Activated CD4-positive, alpha-beta memory T cell treated with anti-CD3 and anti-CD28 coated beads, Interleukin-2, amount 10 ng/mL, durations not matched to agents 7 days and 5 days (primary cell): ENCODE results near the gene IGFL4. TPM values are rescaled to one million over a fixed set of nuclear protein-coding genes. Genes with fewer than 3 reads are reported as not detected.
"Not testable (repeated sequence)": the region's sequence is repeated elsewhere in the genome, so short reads cannot be mapped to it uniquely, and the experiment has no call there.

Experiments
- CTCF ChIA-PET: fragments of 350-600 bp; sonication (Branson Sonifier 250); formaldehyde crosslinking; loops from one replicate; lab custom pipeline; 2021; ENCODE audit warnings: antibody characterized with exemption, inconsistent platforms; lab: Charles Lee
- POLR2A ChIA-PET: fragments of 350-600 bp; sonication (Branson Sonifier 250); formaldehyde crosslinking; loops from one replicate; lab custom pipeline; 2021; ENCODE audit warnings: antibody characterized with exemption; lab: Charles Lee
- DNase-seq: peaks from one replicate; pipeline ENCODE4 v3.0.0-alpha.2; 2020
- H3K27ac Mint-ChIP-seq: one replicate; pipeline ENCODE4 v1.8.0; 2021; ENCODE audit warnings: mild to moderate bottlenecking, mixed read lengths
- H3K27me3 Mint-ChIP-seq: one replicate; pipeline ENCODE4 v1.8.0; 2021; ENCODE audit warnings: mixed read lengths
- H3K36me3 Mint-ChIP-seq: one replicate; pipeline ENCODE4 v1.8.0; 2021; ENCODE audit warnings: low read depth, mixed read lengths
- H3K4me1 Mint-ChIP-seq: one replicate; pipeline ENCODE4 v1.8.0; 2021; ENCODE audit warnings: mixed read lengths
- H3K4me3 Mint-ChIP-seq: one replicate; pipeline ENCODE4 v1.8.0; 2021; ENCODE audit warnings: mild to moderate bottlenecking, mixed read lengths
- H3K9me3 Mint-ChIP-seq: one replicate; pipeline ENCODE4 v1.8.0; 2021; ENCODE audit warnings: mixed read lengths
- total RNA-seq, 2 experiments: library from RNA; stranded (reverse); gene quantifications; one replicate each; pipeline ENCODE4 v1.2.3, GENCODE V29; 2021

IGFL4 gene
- not detected for total RNA-seq

- Mint-ChIP-seq H3K4me1 (no peaks in the 10 kb centered on the region), H3K27ac (no peak within 1 kb of the TSS), H3K4me3 (no peak within 1 kb of the TSS), H3K36me3 (peaks cover 2% of the 10 kb centered on the region), H3K9me3 (peaks cover 5% of the 10 kb centered on the region), H3K27me3 (peaks cover 52% of the 10 kb centered on the region)
- ChIA-PET CTCF (no interaction called here), POLR2A (no interaction called here)
- no peak for DNase-seq
These were observed at the start of gene IGFL4 for GRCh38 chr19:46040952-46041500. Gene IGFL4, minus strand, starts transcription at chr19:46041002. Its CDS starts 40 bp downstream, at chr19:46040962.

GRCh38 chr19:46090444-46090843, 49.6 kb upstream of the IGFL4 start:
- DNase-seq, result no peak
- Mint-ChIP-seq H3K27ac (no peak overlapping the region), H3K9me3 (peaks cover 13% of the 10 kb centered on the region), H3K36me3 (no peaks in the 10 kb centered on the region), H3K4me1 (no peaks in the 10 kb centered on the region), H3K27me3 (peaks cover 44% of the 10 kb centered on the region), H3K4me3 (no peak overlapping the region)
- ChIA-PET CTCF (no interaction called here), POLR2A (no interaction called here)

GRCh38 chr19:46089432-46089831, 48.6 kb upstream of the IGFL4 start:
- H3K27ac Mint-ChIP-seq, result no peak overlapping the region
- DNase-seq, result no peak
- peaks cover 44% of the 10 kb centered on the region for H3K27me3 Mint-ChIP-seq
- no peak overlapping the region for H3K4me3 Mint-ChIP-seq
- H3K36me3 Mint-ChIP-seq, result no peaks in the 10 kb centered on the region
- ChIA-PET POLR2A (no interaction called here), CTCF (no interaction called here)
- no peaks in the 10 kb centered on the region for H3K4me1 Mint-ChIP-seq
- peaks cover 14% of the 10 kb centered on the region for H3K9me3 Mint-ChIP-seq

- ChIA-PET CTCF (no interaction called here), POLR2A (no interaction called here)
- H3K4me1 Mint-ChIP-seq, result no peaks in the 10 kb centered on the region
- DNase-seq, result no peak
- no peak overlapping the region for H3K27ac Mint-ChIP-seq
- no peaks in the 10 kb centered on the region for H3K36me3 Mint-ChIP-seq
- no peak overlapping the region for H3K4me3 Mint-ChIP-seq
- H3K27me3 Mint-ChIP-seq, result peaks cover 39% of the 10 kb centered on the region
- peaks cover 14% of the 10 kb centered on the region for H3K9me3 Mint-ChIP-seq
These were observed 47.3 kb upstream of the IGFL4 start for GRCh38 chr19:46088101-46088500.

- ChIA-PET CTCF (no interaction called here), POLR2A (no interaction called here)
- Mint-ChIP-seq H3K27ac (no peak overlapping the region), H3K4me1 (no peaks in the 10 kb centered on the region), H3K9me3 (peaks cover 14% of the 10 kb centered on the region), H3K4me3 (no peak overlapping the region), H3K36me3 (no peaks in the 10 kb centered on the region), H3K27me3 (peaks cover 48% of the 10 kb centered on the region)
- no peak for DNase-seq
These were observed 45.1 kb upstream of the IGFL4 start for GRCh38 chr19:46085888-46086287.

- POLR2A ChIA-PET, result no interaction called here
These were observed 41.9 kb upstream of the IGFL4 start for GRCh38 chr19:46082728-46083050.

GRCh38 chr19:46081928-46082727, 41.3 kb upstream of the IGFL4 start:
- Mint-ChIP-seq H3K27ac (no peak overlapping the region), H3K4me3 (no peak overlapping the region), H3K36me3 (no peaks in the 10 kb centered on the region), H3K27me3 (peaks cover 59% of the 10 kb centered on the region), H3K4me1 (peaks cover 2% of the 10 kb centered on the region), H3K9me3 (peaks cover 15% of the 10 kb centered on the region)
- CTCF ChIA-PET, result interaction anchor here (1.0 to 2.5 kb wide), 2 partner anchors 53 to 183 kb away, joined by 4 to 19 read pairs; no protein-coding TSS in a partner anchor
- POLR2A ChIA-PET, result no interaction called here
- no peak for DNase-seq

More at GRCh38 chr19:46082728-46083050, 41.9 kb upstream of the IGFL4 start:
- no peaks in the 10 kb centered on the region for H3K4me1 Mint-ChIP-seq
- no peak overlapping the region for H3K4me3 Mint-ChIP-seq
- H3K9me3 Mint-ChIP-seq, result peaks cover 15% of the 10 kb centered on the region
- no peaks in the 10 kb centered on the region for H3K36me3 Mint-ChIP-seq
- CTCF ChIA-PET, result interaction anchor here (1.0 to 2.5 kb wide), 2 partner anchors 54 to 182 kb away, joined by 4 to 19 read pairs; no protein-coding TSS in a partner anchor
- DNase-seq, result no peak
- no peak overlapping the region for H3K27ac Mint-ChIP-seq
- peaks cover 55% of the 10 kb centered on the region for H3K27me3 Mint-ChIP-seq

GRCh38 chr19:46080561-46080960, 39.8 kb upstream of the IGFL4 start:
- Mint-ChIP-seq H3K4me1 (peaks cover 2% of the 10 kb centered on the region), H3K27ac (no peak overlapping the region), H3K27me3 (peaks cover 67% of the 10 kb centered on the region), H3K36me3 (no peaks in the 10 kb centered on the region), H3K9me3 (peaks cover 5% of the 10 kb centered on the region), H3K4me3 (no peak overlapping the region)
- ChIA-PET CTCF (no interaction called here), POLR2A (no interaction called here)
- DNase-seq, result no peak

GRCh38 chr19:46079576-46079975, 38.8 kb upstream of the IGFL4 start:
- peaks cover 3% of the 10 kb centered on the region for H3K9me3 Mint-ChIP-seq
- ChIA-PET POLR2A (no interaction called here), CTCF (interaction anchor here (0.6 to 1.5 kb wide), 2 partner anchors 113 to 310 kb away, joined by 3 to 5 read pairs; no protein-coding TSS in a partner anchor)
- DNase-seq, result no peak
- H3K4me1 Mint-ChIP-seq, result peaks cover 2% of the 10 kb centered on the region
- peaks cover 66% of the 10 kb centered on the region for H3K27me3 Mint-ChIP-seq
- no peak overlapping the region for H3K4me3 Mint-ChIP-seq
- H3K27ac Mint-ChIP-seq, result no peak overlapping the region
- H3K36me3 Mint-ChIP-seq, result no peaks in the 10 kb centered on the region

- peak; percentile 23 for DNase-seq
- POLR2A ChIA-PET, H3K4me3 Mint-ChIP-seq, H3K4me1 Mint-ChIP-seq, H3K9me3 Mint-ChIP-seq, H3K27ac Mint-ChIP-seq, H3K36me3 Mint-ChIP-seq: not testable (repeated sequence)
- CTCF ChIA-PET, result interaction anchor here (0.6 to 1.5 kb wide), 5 partner anchors 18 to 310 kb away, joined by 3 to 11 read pairs (median 5); partner anchors contain the start of gene SIX5
- H3K27me3 Mint-ChIP-seq, result peaks cover 70% of the 10 kb centered on the region
These were observed 38.0 kb upstream of the IGFL4 start for GRCh38 chr19:46078573-46079332.

GRCh38 chr19:46077815-46078167, 37.0 kb upstream of the IGFL4 start:
- H3K27ac Mint-ChIP-seq, result no peak overlapping the region
- no peak for DNase-seq
- H3K36me3 Mint-ChIP-seq, result no peaks in the 10 kb centered on the region
- no peak overlapping the region for H3K4me3 Mint-ChIP-seq
- peaks cover 3% of the 10 kb centered on the region for H3K9me3 Mint-ChIP-seq
- peaks cover 74% of the 10 kb centered on the region for H3K27me3 Mint-ChIP-seq
- peaks cover 2% of the 10 kb centered on the region for H3K4me1 Mint-ChIP-seq
- ChIA-PET POLR2A (no interaction called here), CTCF (interaction anchor here (0.6 to 1.5 kb wide), 5 partner anchors 19 to 309 kb away, joined by 3 to 11 read pairs (median 5); partner anchors contain the start of gene SIX5)

GRCh38 chr19:46076951-46077814, 36.4 kb upstream of the IGFL4 start:
- Mint-ChIP-seq H3K4me1 (peaks cover 2% of the 10 kb centered on the region), H3K4me3 (no peak overlapping the region), H3K36me3 (no peaks in the 10 kb centered on the region), H3K9me3 (peaks cover 3% of the 10 kb centered on the region), H3K27me3 (peaks cover 78% of the 10 kb centered on the region), H3K27ac (no peak overlapping the region)
- peak; percentile 22 for DNase-seq
- ChIA-PET POLR2A (no interaction called here), CTCF (interaction anchor here (1.2 kb wide), 1 partner anchor 308 kb away, joined by 3 read pairs; the partner anchor contains the start of gene SIX5)
